ENCODE data around the gene FYB1. TPM values are rescaled to one million over a fixed set of nuclear protein-coding genes. Genes with fewer than 3 reads are reported as not detected.

Gene FYB1
- total and polyA plus RNA-seq, 2 experiments from 2014 or later, result not detected

DNA sequence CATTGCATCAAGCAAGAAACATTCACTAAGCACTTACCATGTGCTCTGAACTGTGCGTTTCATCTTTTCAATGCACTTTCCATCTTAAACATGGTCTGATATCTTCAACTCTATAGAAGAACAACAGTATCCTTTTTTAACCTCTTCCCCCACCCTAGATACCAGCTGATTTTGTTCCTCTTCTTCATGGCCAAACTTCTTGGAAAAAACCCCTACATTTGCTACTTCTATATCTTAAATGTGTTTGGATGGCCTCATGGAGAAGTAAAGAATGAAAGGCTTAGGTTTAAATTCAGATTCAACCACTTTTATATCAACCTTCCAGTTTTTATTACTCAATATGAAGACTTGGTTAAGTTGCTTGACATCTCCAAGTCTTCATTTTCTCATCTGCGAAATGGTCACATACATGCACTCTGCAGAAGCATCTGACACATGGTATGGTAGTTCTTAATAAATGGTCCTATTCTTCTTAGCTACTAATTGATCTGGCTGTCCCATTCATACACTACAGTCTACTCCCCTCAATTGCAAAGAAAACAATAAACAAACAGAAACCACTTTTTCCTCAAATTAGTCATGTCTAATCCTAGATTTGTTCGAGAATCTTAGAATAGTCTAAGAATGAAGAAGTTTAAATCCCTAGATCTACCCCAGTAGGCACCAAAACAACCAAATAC lies 59.4 kb downstream of the FYB1 start (continued):
- TF ChIP-seq, protein P1, sequence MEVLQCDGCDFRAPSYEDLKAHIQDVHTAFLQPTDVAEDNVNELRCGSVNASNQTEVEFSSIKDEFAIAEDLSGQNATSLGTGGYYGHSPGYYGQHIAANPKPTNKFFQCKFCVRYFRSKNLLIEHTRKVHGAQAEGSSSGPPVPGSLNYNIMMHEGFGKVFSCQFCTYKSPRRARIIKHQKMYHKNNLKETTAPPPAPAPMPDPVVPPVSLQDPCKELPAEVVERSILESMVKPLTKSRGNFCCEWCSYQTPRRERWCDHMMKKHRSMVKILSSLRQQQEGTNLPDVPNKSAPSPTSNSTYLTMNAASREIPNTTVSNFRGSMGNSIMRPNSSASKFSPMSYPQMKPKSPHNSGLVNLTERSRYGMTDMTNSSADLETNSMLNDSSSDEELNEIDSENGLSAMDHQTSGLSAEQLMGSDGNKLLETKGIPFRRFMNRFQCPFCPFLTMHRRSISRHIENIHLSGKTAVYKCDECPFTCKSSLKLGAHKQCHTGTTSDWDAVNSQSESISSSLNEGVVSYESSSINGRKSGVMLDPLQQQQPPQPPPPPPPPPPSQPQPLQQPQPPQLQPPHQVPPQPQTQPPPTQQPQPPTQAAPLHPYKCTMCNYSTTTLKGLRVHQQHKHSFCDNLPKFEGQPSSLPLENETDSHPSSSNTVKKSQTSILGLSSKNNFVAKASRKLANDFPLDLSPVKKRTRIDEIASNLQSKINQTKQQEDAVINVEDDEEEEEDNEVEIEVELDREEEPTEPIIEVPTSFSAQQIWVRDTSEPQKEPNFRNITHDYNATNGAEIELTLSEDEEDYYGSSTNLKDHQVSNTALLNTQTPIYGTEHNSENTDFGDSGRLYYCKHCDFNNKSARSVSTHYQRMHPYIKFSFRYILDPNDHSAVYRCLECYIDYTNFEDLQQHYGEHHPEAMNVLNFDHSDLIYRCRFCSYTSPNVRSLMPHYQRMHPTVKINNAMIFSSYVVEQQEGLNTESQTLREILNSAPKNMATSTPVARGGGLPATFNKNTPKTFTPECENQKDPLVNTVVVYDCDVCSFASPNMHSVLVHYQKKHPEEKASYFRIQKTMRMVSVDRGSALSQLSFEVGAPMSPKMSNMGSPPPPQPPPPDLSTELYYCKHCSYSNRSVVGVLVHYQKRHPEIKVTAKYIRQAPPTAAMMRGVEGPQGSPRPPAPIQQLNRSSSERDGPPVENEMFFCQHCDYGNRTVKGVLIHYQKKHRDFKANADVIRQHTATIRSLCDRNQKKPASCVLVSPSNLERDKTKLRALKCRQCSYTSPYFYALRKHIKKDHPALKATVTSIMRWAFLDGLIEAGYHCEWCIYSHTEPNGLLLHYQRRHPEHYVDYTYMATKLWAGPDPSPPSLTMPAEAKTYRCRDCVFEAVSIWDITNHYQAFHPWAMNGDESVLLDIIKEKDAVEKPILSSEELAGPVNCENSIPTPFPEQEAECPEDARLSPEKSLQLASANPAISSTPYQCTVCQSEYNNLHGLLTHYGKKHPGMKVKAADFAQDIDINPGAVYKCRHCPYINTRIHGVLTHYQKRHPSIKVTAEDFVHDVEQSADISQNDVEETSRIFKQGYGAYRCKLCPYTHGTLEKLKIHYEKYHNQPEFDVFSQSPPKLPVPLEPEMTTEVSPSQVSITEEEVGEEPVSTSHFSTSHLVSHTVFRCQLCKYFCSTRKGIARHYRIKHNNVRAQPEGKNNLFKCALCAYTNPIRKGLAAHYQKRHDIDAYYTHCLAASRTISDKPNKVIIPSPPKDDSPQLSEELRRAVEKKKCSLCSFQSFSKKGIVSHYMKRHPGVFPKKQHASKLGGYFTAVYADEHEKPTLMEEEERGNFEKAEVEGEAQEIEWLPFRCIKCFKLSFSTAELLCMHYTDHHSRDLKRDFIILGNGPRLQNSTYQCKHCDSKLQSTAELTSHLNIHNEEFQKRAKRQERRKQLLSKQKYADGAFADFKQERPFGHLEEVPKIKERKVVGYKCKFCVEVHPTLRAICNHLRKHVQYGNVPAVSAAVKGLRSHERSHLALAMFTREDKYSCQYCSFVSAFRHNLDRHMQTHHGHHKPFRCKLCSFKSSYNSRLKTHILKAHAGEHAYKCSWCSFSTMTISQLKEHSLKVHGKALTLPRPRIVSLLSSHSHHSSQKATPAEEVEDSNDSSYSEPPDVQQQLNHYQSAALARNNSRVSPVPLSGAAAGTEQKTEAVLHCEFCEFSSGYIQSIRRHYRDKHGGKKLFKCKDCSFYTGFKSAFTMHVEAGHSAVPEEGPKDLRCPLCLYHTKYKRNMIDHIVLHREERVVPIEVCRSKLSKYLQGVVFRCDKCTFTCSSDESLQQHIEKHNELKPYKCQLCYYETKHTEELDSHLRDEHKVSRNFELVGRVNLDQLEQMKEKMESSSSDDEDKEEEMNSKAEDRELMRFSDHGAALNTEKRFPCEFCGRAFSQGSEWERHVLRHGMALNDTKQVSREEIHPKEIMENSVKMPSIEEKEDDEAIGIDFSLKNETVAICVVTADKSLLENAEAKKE (CRISPR knock-in tag; IDR thresholded peaks at IDR 0.05), result no peak
- no peak for TF ChIP-seq POLR2AphosphoS5 (IDR thresholded peaks at IDR 0.05; ENCODE audit: low read depth)
- no peak for TF ChIP-seq STAT1 (IDR thresholded peaks at IDR 0.05; ENCODE audit: unreplicated experiment)

DNA sequence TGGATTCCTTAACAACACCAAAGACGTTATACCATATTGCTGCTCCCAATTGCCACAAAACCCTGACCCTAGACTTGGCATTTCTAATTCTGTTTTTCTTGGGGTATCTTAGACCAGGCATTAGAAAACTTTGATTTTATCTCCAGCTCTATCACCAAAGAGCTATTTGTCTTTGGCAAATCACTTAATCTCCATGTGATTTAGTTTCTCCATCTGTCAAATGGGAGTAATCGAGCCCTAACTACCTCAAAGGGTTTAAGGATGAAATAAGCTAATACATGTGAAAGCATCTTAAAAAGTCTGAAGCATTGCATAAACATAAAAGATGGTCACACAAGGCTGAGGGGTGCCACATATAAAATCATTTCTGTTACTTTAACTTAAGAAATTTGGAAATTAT lies 60.6 kb downstream of the FYB1 start:
- Histone ChIP-seq H3K9me2 (ENCODE audit: insufficient read depth) (0 out of 2 replicates have a peak, but pooled peaks cover 5% of the 10 kb centered on the region), H3F3A (replicated peaks; ENCODE audit: low read depth) (no peaks in the 10 kb centered on the region), H3K27ac (ENCODE audit: low read depth) (no peak overlapping the region), H3K36me3 (ENCODE audit: insufficient read depth) (no peaks in the 10 kb centered on the region), H2AFZ (no peak overlapping the region), H3K27me3 (ENCODE audit: insufficient read depth) (no peaks in the 10 kb centered on the region), H3K4me1 (ENCODE audit: insufficient read depth) (no peaks in the 10 kb centered on the region), H3K4me2 (no peak overlapping the region), H3K4me3 (no peak overlapping the region), H3K79me2 (replicated peaks; ENCODE audit: insufficient read depth) (no peaks in the 10 kb centered on the region), H4K20me1 (replicated peaks; ENCODE audit: insufficient read depth) (no peaks in the 10 kb centered on the region)
- Mint-ChIP-seq H3K4me1 (no peaks in the 10 kb centered on the region; the same call in 2 of the 3 replicates), H3K9me3 (no peaks in the 10 kb centered on the region; the same call in 2 of the 3 replicates), H3K36me3 (ENCODE audit: low read depth) (no peaks in the 10 kb centered on the region), H3K4me3 (no peak overlapping the region), H3K27ac (no peak overlapping the region), H3K27me3 (ENCODE audit: insufficient read depth, low read depth, poor library complexity) (no peaks in the 10 kb centered on the region)
- ATAC-seq (no peak), DNase-seq (ENCODE audit: low spot score) (no peak)
- TF ChIP-seq, protein P2, sequence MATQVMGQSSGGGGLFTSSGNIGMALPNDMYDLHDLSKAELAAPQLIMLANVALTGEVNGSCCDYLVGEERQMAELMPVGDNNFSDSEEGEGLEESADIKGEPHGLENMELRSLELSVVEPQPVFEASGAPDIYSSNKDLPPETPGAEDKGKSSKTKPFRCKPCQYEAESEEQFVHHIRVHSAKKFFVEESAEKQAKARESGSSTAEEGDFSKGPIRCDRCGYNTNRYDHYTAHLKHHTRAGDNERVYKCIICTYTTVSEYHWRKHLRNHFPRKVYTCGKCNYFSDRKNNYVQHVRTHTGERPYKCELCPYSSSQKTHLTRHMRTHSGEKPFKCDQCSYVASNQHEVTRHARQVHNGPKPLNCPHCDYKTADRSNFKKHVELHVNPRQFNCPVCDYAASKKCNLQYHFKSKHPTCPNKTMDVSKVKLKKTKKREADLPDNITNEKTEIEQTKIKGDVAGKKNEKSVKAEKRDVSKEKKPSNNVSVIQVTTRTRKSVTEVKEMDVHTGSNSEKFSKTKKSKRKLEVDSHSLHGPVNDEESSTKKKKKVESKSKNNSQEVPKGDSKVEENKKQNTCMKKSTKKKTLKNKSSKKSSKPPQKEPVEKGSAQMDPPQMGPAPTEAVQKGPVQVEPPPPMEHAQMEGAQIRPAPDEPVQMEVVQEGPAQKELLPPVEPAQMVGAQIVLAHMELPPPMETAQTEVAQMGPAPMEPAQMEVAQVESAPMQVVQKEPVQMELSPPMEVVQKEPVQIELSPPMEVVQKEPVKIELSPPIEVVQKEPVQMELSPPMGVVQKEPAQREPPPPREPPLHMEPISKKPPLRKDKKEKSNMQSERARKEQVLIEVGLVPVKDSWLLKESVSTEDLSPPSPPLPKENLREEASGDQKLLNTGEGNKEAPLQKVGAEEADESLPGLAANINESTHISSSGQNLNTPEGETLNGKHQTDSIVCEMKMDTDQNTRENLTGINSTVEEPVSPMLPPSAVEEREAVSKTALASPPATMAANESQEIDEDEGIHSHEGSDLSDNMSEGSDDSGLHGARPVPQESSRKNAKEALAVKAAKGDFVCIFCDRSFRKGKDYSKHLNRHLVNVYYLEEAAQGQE (IDR thresholded peaks at IDR 0.05; ENCODE audit: unreplicated experiment), result no peak
- TF ChIP-seq, protein P3, sequence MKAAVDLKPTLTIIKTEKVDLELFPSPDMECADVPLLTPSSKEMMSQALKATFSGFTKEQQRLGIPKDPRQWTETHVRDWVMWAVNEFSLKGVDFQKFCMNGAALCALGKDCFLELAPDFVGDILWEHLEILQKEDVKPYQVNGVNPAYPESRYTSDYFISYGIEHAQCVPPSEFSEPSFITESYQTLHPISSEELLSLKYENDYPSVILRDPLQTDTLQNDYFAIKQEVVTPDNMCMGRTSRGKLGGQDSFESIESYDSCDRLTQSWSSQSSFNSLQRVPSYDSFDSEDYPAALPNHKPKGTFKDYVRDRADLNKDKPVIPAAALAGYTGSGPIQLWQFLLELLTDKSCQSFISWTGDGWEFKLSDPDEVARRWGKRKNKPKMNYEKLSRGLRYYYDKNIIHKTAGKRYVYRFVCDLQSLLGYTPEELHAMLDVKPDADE (IDR thresholded peaks at IDR 0.05), result no peak

Data from GM23338 (cell line).